Activated B cell treated with CpG ODN at 0.5 μM for 24 hours (primary cell): ENCODE data around the gene CIZ1. TPM values are rescaled to one million over a fixed set of nuclear protein-coding genes. Genes with fewer than 3 reads are reported as not detected.

Experiments used
- ATAC-seq: fragments of 200-7000 bp; cut with Tn5 transposase; one replicate; pipeline ENCODE4 v1.10.0; 2021; ENCODE audit warnings: low read depth, mild to moderate bottlenecking, moderate library complexity
- CTCF ChIA-PET: fragments of 350-600 bp; sonication (Branson Sonifier 250); formaldehyde crosslinking; loops from one replicate; lab custom pipeline; 2021; ENCODE audit warnings: antibody characterized with exemption; lab: Charles Lee
- POLR2A ChIA-PET: fragments of 350-600 bp; sonication (Branson Sonifier 250); formaldehyde crosslinking; loops from one replicate; lab custom pipeline; 2021; ENCODE audit warnings: antibody characterized with exemption; lab: Charles Lee
- DNase-seq: peaks from one replicate; pipeline ENCODE4 v3.0.0; 2022
- H3K27ac Mint-ChIP-seq: one replicate; pipeline ENCODE4 v1.8.0; 2020; ENCODE audit warnings: mixed read lengths
- H3K27me3 Mint-ChIP-seq: one replicate; pipeline ENCODE4 v1.8.0; 2021; ENCODE audit warnings: mixed read lengths
- H3K36me3 Mint-ChIP-seq: one replicate; pipeline ENCODE4 v1.8.0; 2021; ENCODE audit warnings: low read depth, mixed read lengths
- H3K4me1 Mint-ChIP-seq: one replicate; pipeline ENCODE4 v1.8.0; 2021; ENCODE audit warnings: mixed read lengths
- H3K4me3 Mint-ChIP-seq: one replicate; pipeline ENCODE4 v1.8.0; 2020; ENCODE audit warnings: mild to moderate bottlenecking, mixed read lengths
- H3K9me3 Mint-ChIP-seq: one replicate; pipeline ENCODE4 v1.8.0; 2020; ENCODE audit warnings: mixed read lengths
- intact Hi-C: fragments of 100-400 bp; cut with micrococcal nuclease; formaldehyde crosslinking; loops from one replicate; pipeline ENCODE4 v1.15.1; 2024
- total RNA-seq: library from RNA; stranded (reverse); gene quantifications from 2 replicates; pipeline ENCODE4 v1.2.3, GENCODE V29; 2022
- TF ChIP-seq, protein P1 (sequence below): fragments of 200-600 bp; IDR thresholded peaks from one replicate; pipeline ENCODE4 v1.8.0; 2022; ENCODE audit warnings: antibody characterized with exemption, mild to moderate bottlenecking

The CIZ1 gene
- total RNA-seq, 1 donor from 2014 or later = 142 TPM

DNA sequence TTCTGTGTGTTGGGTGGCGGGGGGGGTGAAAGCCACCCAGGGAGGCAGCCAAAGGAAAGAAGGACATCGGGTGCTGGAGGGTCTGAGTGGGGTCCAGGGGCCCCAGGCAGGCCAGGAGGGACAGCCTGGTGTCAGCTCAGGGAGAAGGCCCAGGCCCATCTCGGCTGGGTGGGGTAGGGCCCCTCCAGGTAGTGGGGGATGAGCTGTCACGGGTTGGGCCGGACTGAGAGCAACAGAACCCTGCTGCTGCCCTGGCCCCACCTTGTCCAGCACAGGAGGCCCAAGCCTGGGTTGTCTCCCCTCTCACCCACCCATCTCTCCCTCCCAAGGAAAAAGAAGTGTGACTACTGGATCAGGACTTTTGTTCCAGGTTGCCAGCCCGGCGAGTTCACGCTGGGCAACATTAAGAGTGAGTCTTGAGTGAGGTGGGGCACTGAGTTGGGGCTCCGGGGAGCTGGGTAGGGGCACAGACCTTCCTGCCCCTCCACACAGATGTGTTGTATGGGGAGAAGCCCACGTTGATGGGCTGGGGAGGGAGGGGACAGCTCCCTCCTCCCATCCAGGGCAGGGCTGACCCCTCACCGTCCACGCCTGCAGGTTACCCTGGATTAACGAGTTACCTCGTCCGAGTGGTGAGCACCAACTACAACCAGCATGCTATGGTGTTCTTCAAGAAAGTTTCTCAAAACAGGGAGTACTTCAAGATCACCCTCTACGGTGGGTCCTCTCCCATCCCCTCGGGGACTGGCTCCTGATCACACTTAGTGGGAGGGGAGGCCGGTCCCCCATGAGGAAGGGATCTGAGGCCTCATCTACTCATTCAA lies 39.9 kb downstream of the CIZ1 start:
- Mint-ChIP-seq H3K27ac (no peak overlapping the region), H3K4me1 (no peaks in the 10 kb centered on the region), H3K27me3 (peaks cover 3% of the 10 kb centered on the region), H3K36me3 (no peaks in the 10 kb centered on the region), H3K4me3 (no peak overlapping the region), H3K9me3 (no peaks in the 10 kb centered on the region)
- DNase-seq (no peak), ATAC-seq (no peak)
- TF ChIP-seq, protein P1, sequence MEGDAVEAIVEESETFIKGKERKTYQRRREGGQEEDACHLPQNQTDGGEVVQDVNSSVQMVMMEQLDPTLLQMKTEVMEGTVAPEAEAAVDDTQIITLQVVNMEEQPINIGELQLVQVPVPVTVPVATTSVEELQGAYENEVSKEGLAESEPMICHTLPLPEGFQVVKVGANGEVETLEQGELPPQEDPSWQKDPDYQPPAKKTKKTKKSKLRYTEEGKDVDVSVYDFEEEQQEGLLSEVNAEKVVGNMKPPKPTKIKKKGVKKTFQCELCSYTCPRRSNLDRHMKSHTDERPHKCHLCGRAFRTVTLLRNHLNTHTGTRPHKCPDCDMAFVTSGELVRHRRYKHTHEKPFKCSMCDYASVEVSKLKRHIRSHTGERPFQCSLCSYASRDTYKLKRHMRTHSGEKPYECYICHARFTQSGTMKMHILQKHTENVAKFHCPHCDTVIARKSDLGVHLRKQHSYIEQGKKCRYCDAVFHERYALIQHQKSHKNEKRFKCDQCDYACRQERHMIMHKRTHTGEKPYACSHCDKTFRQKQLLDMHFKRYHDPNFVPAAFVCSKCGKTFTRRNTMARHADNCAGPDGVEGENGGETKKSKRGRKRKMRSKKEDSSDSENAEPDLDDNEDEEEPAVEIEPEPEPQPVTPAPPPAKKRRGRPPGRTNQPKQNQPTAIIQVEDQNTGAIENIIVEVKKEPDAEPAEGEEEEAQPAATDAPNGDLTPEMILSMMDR = no peak
- intact Hi-C loops = no loop called here
- ChIA-PET POLR2A (no interaction called here), CTCF (no interaction called here)

DNA sequence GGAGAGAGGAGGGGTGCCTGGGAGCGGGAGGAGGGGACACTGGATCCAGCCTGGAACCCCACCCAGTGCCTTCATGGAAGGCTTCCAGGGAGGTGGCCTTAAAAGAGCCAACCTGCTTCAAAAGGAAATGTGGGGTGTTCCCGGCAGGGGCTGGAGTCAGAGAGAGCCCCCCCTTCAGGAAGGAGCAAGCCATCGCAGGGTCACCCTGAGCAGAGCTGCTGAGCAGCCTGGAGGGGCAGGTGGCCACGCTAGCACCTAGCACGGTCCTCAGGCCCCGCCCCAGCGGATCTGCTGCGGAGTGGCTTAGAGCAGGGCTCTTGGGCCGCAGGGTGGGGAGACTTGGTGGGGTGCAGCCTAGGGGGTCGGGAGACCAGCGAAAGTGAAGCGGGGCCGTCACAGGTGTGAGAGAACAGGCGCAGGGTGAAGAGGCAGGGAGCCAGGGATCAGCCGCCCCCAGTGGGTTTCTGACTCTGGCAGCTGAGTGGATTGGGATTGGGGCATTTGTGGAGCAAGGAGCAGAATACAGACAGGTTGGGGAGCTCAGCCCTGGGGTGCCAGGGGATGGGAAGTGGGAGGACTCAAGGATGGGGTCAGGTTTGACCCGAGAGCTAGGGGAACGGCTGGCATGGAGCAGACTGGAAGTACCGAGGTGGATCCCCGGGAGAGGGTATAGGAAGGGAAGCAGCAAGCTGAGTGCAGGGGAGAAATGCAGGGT lies 40.6 kb downstream of the CIZ1 start:
- no peak for DNase-seq
- peaks cover 3% of the 10 kb centered on the region for H3K27me3 Mint-ChIP-seq
- no peaks in the 10 kb centered on the region for H3K4me1 Mint-ChIP-seq
- ATAC-seq = peak; percentile 54
- CTCF ChIA-PET = no interaction called here
- no peaks in the 10 kb centered on the region for H3K36me3 Mint-ChIP-seq
- no peak overlapping the region for H3K27ac Mint-ChIP-seq
- intact Hi-C loops = no loop called here
- POLR2A ChIA-PET = interaction anchor here (0.6 kb wide), 1 partner anchor 15 kb away, joined by 8 read pairs; no protein-coding TSS in a partner anchor
- TF ChIP-seq, protein P1 = no peak
- H3K9me3 Mint-ChIP-seq = no peaks in the 10 kb centered on the region
- H3K4me3 Mint-ChIP-seq = no peak overlapping the region

DNA sequence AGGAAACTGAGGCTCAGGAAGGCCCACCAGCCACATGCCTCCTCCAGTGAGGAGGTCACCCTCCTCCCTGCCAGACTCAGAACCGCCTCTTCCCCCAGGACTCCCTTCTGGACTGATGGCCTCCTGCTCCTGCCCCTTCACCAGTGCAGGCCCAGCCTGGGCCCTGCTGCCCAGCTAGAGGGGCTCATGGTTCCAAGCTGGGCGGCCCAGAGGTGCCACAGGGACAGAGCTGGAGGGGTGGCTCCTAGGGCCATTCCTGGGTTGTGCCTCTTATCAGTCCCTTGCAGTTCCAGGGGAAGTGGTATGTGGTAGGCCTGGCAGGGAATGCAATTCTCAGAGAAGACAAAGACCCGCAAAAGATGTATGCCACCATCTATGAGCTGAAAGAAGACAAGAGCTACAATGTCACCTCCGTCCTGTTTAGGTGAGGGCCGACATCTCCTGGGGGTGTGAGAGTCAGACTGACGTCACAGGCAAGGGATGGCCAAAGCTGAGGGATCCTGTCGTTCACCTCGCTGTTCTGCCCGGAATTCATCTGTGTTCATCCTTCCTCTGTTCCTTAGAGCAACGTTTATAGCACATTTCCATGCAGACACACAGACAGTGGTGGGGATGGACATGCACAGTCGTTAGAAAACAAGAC lies 41.3 kb downstream of the CIZ1 start:
- H3K4me1 Mint-ChIP-seq = no peaks in the 10 kb centered on the region
- H3K9me3 Mint-ChIP-seq = no peaks in the 10 kb centered on the region
- H3K27ac Mint-ChIP-seq = no peak overlapping the region
- ATAC-seq = no peak
- DNase-seq = no peak
- no peak overlapping the region for H3K4me3 Mint-ChIP-seq
- TF ChIP-seq, protein P1 = no peak
- H3K36me3 Mint-ChIP-seq = no peaks in the 10 kb centered on the region
- intact Hi-C loops = no loop called here
- ChIA-PET CTCF (no interaction called here), POLR2A (no interaction called here)
- peaks cover 3% of the 10 kb centered on the region for H3K27me3 Mint-ChIP-seq

DNA sequence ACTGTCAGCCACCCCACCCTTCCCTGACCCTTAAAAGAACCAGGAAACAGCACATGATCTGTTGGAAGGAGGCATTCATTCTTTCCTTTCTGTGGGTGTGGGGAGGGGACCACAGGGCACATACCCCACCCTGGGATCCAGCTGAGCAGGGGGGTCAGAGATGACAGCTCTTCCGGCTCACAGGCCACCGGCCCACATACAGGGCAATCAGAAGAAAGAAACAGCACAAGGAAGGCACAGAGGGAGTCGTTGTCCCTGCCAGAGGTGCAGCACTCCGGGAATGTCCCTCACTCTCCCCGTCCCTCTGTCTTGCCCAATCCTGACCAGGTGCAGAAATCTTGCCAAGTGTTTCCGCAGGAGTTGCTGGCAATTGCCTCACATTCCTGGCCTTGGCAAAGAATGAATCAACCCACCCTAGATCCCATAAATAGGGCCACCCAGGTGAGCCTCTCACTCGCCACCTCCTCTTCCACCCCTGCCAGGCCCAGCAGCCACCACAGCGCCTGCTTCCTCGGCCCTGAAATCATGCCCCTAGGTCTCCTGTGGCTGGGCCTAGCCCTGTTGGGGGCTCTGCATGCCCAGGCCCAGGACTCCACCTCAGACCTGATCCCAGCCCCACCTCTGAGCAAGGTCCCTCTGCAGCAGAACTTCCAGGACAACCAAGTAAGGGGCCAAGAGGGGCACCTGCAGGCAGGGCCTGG lies 42.2 kb downstream of the CIZ1 start, which contains the start of gene LCN2:
TSS of gene LCN2 (plus strand) at position 453 of the 701 bp plus-strand sequence. CDS start at position 526, 73 bp downstream.
- intact Hi-C loops = no loop called here
- Mint-ChIP-seq H3K36me3 (no peaks in the 10 kb centered on the region), H3K4me1 (no peaks in the 10 kb centered on the region), H3K4me3 (no peak within 1 kb of the TSS), H3K9me3 (no peaks in the 10 kb centered on the region), H3K27ac (no peak within 1 kb of the TSS), H3K27me3 (peaks cover 3% of the 10 kb centered on the region)
- CTCF ChIA-PET = no interaction called here
- TF ChIP-seq, protein P1 = no peak
- no peak for ATAC-seq
- no peak for DNase-seq
- POLR2A ChIA-PET = no interaction called here
